GM12878 (cell line): ENCODE data around the gene SPAG7. TPM values are rescaled to one million over a fixed set of nuclear protein-coding genes. Genes with fewer than 3 reads are reported as not detected.

ENCODE experiments used
- ATAC-seq: fragments of 200-7000 bp; cut with Tn5 transposase; 3 replicates; pipeline ENCODE4 v1.9.1; 2020; ENCODE audit warnings: mild to moderate bottlenecking, moderate library complexity
- BruUV-seq: library from RNA; stranded (reverse); fragments of 400-500 nt; replicated peaks from 2 replicates; lab custom pipeline; 2021; lab: Mats Ljungman, UMichigan
- CTCF ChIA-PET: fragments of 300-600 bp; sonication (Branson Sonifier 250); formaldehyde crosslinking; extraction: SDS; loops from one replicate; lab custom pipeline; 2021; ENCODE audit warnings: inconsistent platforms; lab: Yijun Ruan, JAX
- POLR2A ChIA-PET: fragments of 350-600 bp; formaldehyde crosslinking; extraction: SDS; loops from one replicate; lab custom pipeline; 2021; ENCODE audit warnings: inconsistent platforms; lab: Charles Lee
- RAD21 ChIA-PET: fragments of 300-600 bp; sonication (Branson Sonifier 250); formaldehyde crosslinking; loops from one replicate; lab custom pipeline; 2023; ENCODE audit warnings: antibody characterized with exemption; ENCODE audit not compliant: unreplicated experiment; lab: Charles Lee
- SMC1A ChIA-PET: fragments of 300-600 bp; sonication (Branson Sonifier 250); formaldehyde crosslinking; loops from one replicate; lab custom pipeline; 2023; ENCODE audit not compliant: unreplicated experiment, uncharacterized antibody; lab: Charles Lee
- DNase-seq: peaks from one replicate; pipeline ENCODE4 v3.0.0-alpha.2; 2011; ENCODE audit warnings: low read depth, low spot score
- FAIRE-seq: peaks from 3 replicates; lab custom pipeline; 2011; peaks lifted over from hg19 to GRCh38; lab: Jason Lieb, UNC
- H2AFZ ChIP-seq: 2 replicates; pipeline ENCODE4 v1.6.0; 2011; ENCODE audit warnings: low read depth, low read length, control low read depth; ENCODE audit not compliant: control insufficient read depth
- H3K27ac ChIP-seq: 2 replicates; pipeline ENCODE4 v1.5.1; 2011; ENCODE audit warnings: control low read depth; ENCODE audit not compliant: control insufficient read depth, insufficient read depth
- H3K27me3 ChIP-seq, 2 experiments: replicated peaks in 1 of 2; 2 replicates each; pipeline versions ENCODE4 v1.6.0 to v1.6.1; 2011; ENCODE audit warnings: low read length in 1 of 2; ENCODE audit not compliant: control insufficient read depth in 2 of 2, insufficient read depth in 2 of 2
- H3K36me3 ChIP-seq, 2 experiments: 2 replicates each; pipeline ENCODE4 v1.5.1; 2011; ENCODE audit warnings: low read length in 1 of 2; ENCODE audit not compliant: control insufficient read depth in 2 of 2, insufficient read depth in 2 of 2
- H3K4me1 ChIP-seq: 2 replicates; pipeline ENCODE4 v1.6.1; 2011; ENCODE audit warnings: mild to moderate bottlenecking, low read length, moderate library complexity, mixed read lengths; ENCODE audit not compliant: control insufficient read depth, insufficient read depth
- H3K4me2 ChIP-seq: 2 replicates; pipeline ENCODE4 v1.6.0; 2011; ENCODE audit warnings: control low read depth; ENCODE audit not compliant: control insufficient read depth, insufficient read depth
- H3K4me3 ChIP-seq: fragments of 200-600 bp; sonication (generic); 2 replicates; pipeline ENCODE4 v1.5.1; 2016
- H3K79me2 ChIP-seq: 2 replicates; pipeline ENCODE4 v1.6.0; 2011; ENCODE audit warnings: low read length; ENCODE audit not compliant: control insufficient read depth, insufficient read depth
- H3K9ac ChIP-seq: 2 replicates; pipeline ENCODE4 v1.8.0; 2011; ENCODE audit warnings: low read length, control low read depth, mixed read lengths; ENCODE audit not compliant: control insufficient read depth, insufficient read depth
- H3K9me3 ChIP-seq: replicated peaks from 3 replicates; pipeline ENCODE4 v1.5.1; 2011; ENCODE audit warnings: mild to moderate bottlenecking, low read length; ENCODE audit not compliant: control insufficient read depth, insufficient read depth
- H4K20me1 ChIP-seq: 2 replicates; pipeline ENCODE4 v1.6.0; 2011; ENCODE audit not compliant: control insufficient read depth, insufficient read depth
- ETV6 ChIP-seq, 2 experiments: fragments of 450-650 bp in 1 of 2; IDR thresholded peaks in 1 of 2; conservative IDR thresholded peaks in 1 of 2; 2 replicates each; pipeline ENCODE4 v1.6.1; 2014; ENCODE audit warnings: antibody characterized with exemption in 1 of 2, borderline replicate concordance in 1 of 2, low read depth in 1 of 2, mild to moderate bottlenecking in 1 of 2, moderate library complexity in 1 of 2
- USF1 ChIP-seq: IDR thresholded peaks from 2 replicates; pipeline ENCODE4 v1.6.1; 2011; ENCODE audit warnings: borderline replicate concordance, low read depth, mild to moderate bottlenecking, moderate library complexity, mixed read lengths, low read length; ENCODE audit not compliant: insufficient read depth; ENCODE audit errors: extremely low read length
- WGBS: methylation state at CpG from one replicate; pipeline ENCODE4 v1.1.6; 2016; ENCODE audit warnings: low lambda C conversion rate; ENCODE audit not compliant: insufficient replicate concordance, insufficient coverage; ENCODE audit errors: missing lambda C conversion rate; 5-methylcytosine and 5-hydroxymethylcytosine counted together
- in situ Hi-C: fragments of 300-500 bp; cut with MboI; formaldehyde crosslinking; loops from 9 replicates; pipeline ENCODE4 v1.14.3; 2018; ENCODE audit warnings: mixed read lengths
- intact Hi-C: fragments of 100-400 bp; cut with micrococcal nuclease; formaldehyde crosslinking; loops from one replicate; pipeline ENCODE4 v1.14.2; 2022; ENCODE audit not compliant: unreplicated experiment
- polyA plus RNA-seq, 11 experiments: library from polyadenylated mRNA; depleted of rRNA in 4 of 11; unstranded in 6 of 11; stranded (reverse) in 5 of 11; fragments of >200 nt; fragmentation: Nextera tagmentation in 4 of 11; fragmentation: Illumina TruSeq in 1 of 11; extraction: Ambion mirVana in 4 of 11; extraction: Trizol in 1 of 11; gene quantifications; 1 replicate in 1 of 11; 2 replicates in 10 of 11; pipeline versions ENCODE4 v1.2.1 to v1.2.3, GENCODE V29; 2011 to 2016; ENCODE audit warnings: inconsistent platforms in 2 of 11, missing spikeins in 2 of 11, low read depth in 1 of 11
- total RNA-seq, 4 experiments: library from RNA; depleted of rRNA in 3 of 4; stranded (reverse); fragments of >200 nt in 3 of 4; fragmentation: Illumina TruSeq in 1 of 4; extraction: Trizol in 1 of 4; gene quantifications; 2 replicates each; pipeline versions ENCODE4 v1.2.1 to v1.2.3, GENCODE V29; 2013 to 2021

Gene SPAG7
- total and polyA plus RNA-seq, 10 of the 15 experiments (the other 5 are each of a cell fraction or from before 2014, with no cell fraction given), result 7.9 to 146 (median 88.7) TPM

- ATAC-seq (no peak), DNase-seq (no peak)
- Histone ChIP-seq H3K79me2 (peaks cover 80% of the 10 kb centered on the region), H3K4me1 (peaks cover 46% of the 10 kb centered on the region), H3K27me3 (no peaks in the 10 kb centered on the region), H3K36me3 (peaks cover 20 to 28% of the 10 kb centered on the region in 2 experiments), H3K9ac (peak overlapping the region; percentile 98), H3K4me3 (peak overlapping the region; percentile 85), H4K20me1 (no peaks in the 10 kb centered on the region; the same call in none of the 2 replicates)
- no TSS peak for BruUV-seq
- ChIA-PET POLR2A (interaction anchor here (17.5 kb wide), 1 partner anchor 24 kb away, joined by 272 read pairs; the partner anchor contains the start of gene SPAG7), SMC1A (interaction anchor here (4.5 kb wide), 1 partner anchor 26 kb away, joined by 38 read pairs; the partner anchor contains the start of gene SPAG7), RAD21 (no interaction called here), CTCF (interaction anchor here (3.0 to 3.5 kb wide), 2 partner anchors 25 to 32 kb away, joined by 18 to 28 read pairs; partner anchors contain the start of gene SPAG7)
- intact Hi-C loops (loop anchor here (5.0 kb wide), 1 partner anchor 296 kb away; no protein-coding TSS in a partner anchor), in situ Hi-C loops (no loop called here)
- WGBS, result 2% methylated on average over 4 of the region's 4 CpGs
- TF ChIP-seq USF1 (no peak), ETV6 (conservative IDR thresholded peaks at IDR 0.05 in 1 of 2, IDR thresholded peaks at IDR 0.05 in 1 of 2; ENCODE audit: borderline replicate concordance in 1 of 2, low read depth in 1 of 2) (no peak)
- TF ChIP-seq, all 136 proteins: peak for 0
- Histone ChIP-seq H3K27ac (peak overlapping the region; percentile 97), H2AFZ (no peak overlapping the region), H3K9me3 (no peaks in the 10 kb centered on the region), H3K4me2 (peak overlapping the region; percentile 55)
- no peak for FAIRE-seq
Measured at GRCh38 chr17:4941319-4941610, 26.4 kb downstream of the SPAG7 start.
